ENCODE measurements around the gene RPUSD3.

- no peak for TF ChIP-seq EZH2 (IDR thresholded peaks at IDR 0.05; ENCODE audit: borderline replicate concordance, low read depth, low read length, poor library complexity, severe bottlenecking)
- TF ChIP-seq CTCF (conservative IDR thresholded peaks at IDR 0.05; ENCODE audit: low read depth, low read length), result no peak
These were observed at the start of gene RPUSD3 for GRCh38 chr3:9843715-9844438.
